Measurements from ENCODE around the gene ARHGAP1. TPM values are rescaled to one million over a fixed set of nuclear protein-coding genes. Genes with fewer than 3 reads are reported as not detected.
A peak's percentile ranks its signal among the peaks of the same experiment; 100 is the strongest.

ARHGAP1 gene
- total and polyA plus RNA-seq, 3 experiments from 2014 or later = 56.8 to 76.1 (median 56.8) TPM

DNA sequence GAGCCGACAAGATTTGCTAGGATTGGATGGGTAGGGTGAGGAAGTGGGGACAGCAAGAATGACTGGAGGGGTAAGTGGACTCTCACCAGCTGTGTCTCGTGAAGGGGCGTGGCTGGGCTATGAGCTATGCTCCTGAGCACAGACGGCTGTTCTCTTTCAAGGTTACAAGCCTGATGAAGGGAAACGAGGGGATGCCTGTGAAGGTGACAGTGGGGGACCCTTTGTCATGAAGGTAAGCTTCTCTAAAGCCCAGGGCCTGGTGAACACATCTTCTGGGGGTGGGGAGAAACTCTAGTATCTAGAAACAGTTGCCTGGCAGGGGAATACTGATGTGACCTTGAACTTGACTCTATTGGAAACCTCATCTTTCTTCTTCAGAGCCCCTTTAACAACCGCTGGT lies 38.5 kb upstream of the ARHGAP1 start:
- Histone ChIP-seq H3K9me3 (ENCODE audit: low read length) (no peaks in the 10 kb centered on the region), H3K4me1 (ENCODE audit: insufficient read depth, low read length) (no peaks in the 10 kb centered on the region), H3K4me3 (ENCODE audit: low read length) (no peak overlapping the region), H3K27ac (ENCODE audit: low read depth, low read length) (no peak overlapping the region), H3K27me3 (ENCODE audit: insufficient read depth, low read length, poor library complexity, severe bottlenecking) (no peaks in the 10 kb centered on the region), H3K36me3 (ENCODE audit: insufficient read depth, low read length) (peaks cover 8% of the 10 kb centered on the region)
- Mint-ChIP-seq H3K9me3 (no peaks in the 10 kb centered on the region), H3K27me3 (no peaks in the 10 kb centered on the region), H3K27ac (no peak overlapping the region), H3K4me1 (no peaks in the 10 kb centered on the region), H3K36me3 (peaks cover 3 to 28% (median 13%) of the 10 kb centered on the region in 3 donors), H3K4me3 (no peak overlapping the region)
- POLR2A ChIA-PET = no interaction called here
- no peak for DNase-seq
- CTCF ChIA-PET = no interaction called here

DNA sequence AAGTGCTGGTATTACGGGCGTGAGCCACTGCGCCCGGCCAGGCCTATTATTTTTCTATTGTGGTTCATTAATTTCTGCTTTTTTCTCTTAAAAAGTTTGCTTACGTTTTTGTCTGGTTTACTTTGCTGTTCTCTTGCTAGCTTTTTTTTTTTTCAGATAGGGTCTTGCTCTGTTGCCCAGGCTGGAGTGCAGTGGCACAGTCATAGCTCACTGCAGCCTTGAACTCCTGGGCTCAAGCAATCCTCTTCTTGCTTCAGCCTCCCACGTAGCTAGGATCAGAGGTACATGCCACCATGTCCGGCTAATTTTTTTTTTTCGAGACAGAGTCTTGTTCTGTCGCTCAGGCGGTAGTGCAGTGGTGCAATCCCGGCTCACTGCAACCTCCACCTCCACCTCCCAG lies 37.3 kb upstream of the ARHGAP1 start:
- peaks cover 0 to 16% (median 3%) of the 10 kb centered on the region in 3 donors for H3K36me3 Mint-ChIP-seq
- Histone ChIP-seq H3K27ac (ENCODE audit: low read depth, low read length) (no peak overlapping the region), H3K36me3 (ENCODE audit: insufficient read depth, low read length) (no peaks in the 10 kb centered on the region), H3K27me3 (ENCODE audit: insufficient read depth, low read length, poor library complexity, severe bottlenecking) (no peaks in the 10 kb centered on the region), H3K9me3 (ENCODE audit: low read length) (no peaks in the 10 kb centered on the region), H3K4me3 (ENCODE audit: low read length) (no peak overlapping the region), H3K4me1 (ENCODE audit: insufficient read depth, low read length) (no peaks in the 10 kb centered on the region)
- H3K27ac Mint-ChIP-seq = no peak overlapping the region
- no peaks in the 10 kb centered on the region for H3K27me3 Mint-ChIP-seq
- DNase-seq = no peak
- ChIA-PET POLR2A (no interaction called here), CTCF (no interaction called here)
- no peak overlapping the region for H3K4me3 Mint-ChIP-seq
- H3K9me3 Mint-ChIP-seq = no peaks in the 10 kb centered on the region
- H3K4me1 Mint-ChIP-seq = no peaks in the 10 kb centered on the region

- DNase-seq = no peak
- H3K9me3 ChIP-seq (ENCODE audit: low read length) = no peaks in the 10 kb centered on the region
- Mint-ChIP-seq H3K27me3 (no peaks in the 10 kb centered on the region), H3K4me3 (no peak overlapping the region), H3K9me3 (no peaks in the 10 kb centered on the region), H3K27ac (no peak overlapping the region), H3K4me1 (no peaks in the 10 kb centered on the region), H3K36me3 (peaks cover 0 to 6% (median 0%) of the 10 kb centered on the region in 3 donors)
- H3K36me3 ChIP-seq (ENCODE audit: insufficient read depth, low read length) = no peaks in the 10 kb centered on the region
- H3K4me3 ChIP-seq (ENCODE audit: low read length) = no peak overlapping the region
- ChIA-PET POLR2A (no interaction called here), CTCF (no interaction called here)
- no peak overlapping the region for H3K27ac ChIP-seq (ENCODE audit: low read depth, low read length)
- H3K4me1 ChIP-seq (ENCODE audit: insufficient read depth, low read length) = no peaks in the 10 kb centered on the region
- no peaks in the 10 kb centered on the region for H3K27me3 ChIP-seq (ENCODE audit: insufficient read depth, low read length, poor library complexity, severe bottlenecking)
Measured at GRCh38 chr11:46736615-46737014, 36.2 kb upstream of the ARHGAP1 start.

DNA sequence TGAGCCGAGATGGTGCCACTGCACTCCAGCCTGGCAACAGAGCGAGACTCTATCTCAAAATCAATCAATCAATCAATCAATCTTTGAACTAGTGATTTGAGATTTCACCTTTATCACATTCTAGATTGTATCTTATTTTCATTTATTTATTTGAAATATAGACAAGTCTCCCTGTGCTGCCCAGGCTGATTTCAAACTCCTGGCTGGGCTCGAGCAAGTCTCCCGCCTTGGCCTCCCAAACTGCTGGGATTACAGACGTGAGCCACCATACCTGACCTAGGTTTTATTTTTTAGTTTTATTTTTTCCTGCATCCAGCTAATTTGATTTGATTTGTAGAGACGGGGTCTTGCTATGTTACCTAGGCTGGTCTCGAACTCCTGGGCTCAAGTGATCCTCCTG lies 35.7 kb upstream of the ARHGAP1 start:
- no peak for DNase-seq

DNA sequence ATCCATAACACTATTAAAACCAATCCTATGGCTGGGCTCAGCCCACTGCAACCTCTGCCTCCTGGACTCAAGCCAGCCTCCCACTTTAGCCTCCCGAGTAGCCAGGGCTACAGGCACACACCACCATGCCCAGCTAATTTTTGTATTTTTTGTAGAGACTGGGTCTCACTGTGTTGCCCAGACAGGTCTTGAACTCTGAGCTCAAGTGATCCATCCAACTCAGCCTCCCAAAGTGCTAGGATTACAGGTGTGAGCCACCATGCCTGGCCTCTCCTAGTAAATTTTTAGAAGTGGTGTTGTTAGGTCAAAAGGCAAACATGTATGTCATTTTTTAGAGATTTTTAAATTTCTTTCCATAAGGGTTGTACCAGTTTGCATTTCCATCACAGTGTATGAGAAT lies 32.8 kb upstream of the ARHGAP1 start:
- Mint-ChIP-seq H3K4me1 (no peaks in the 10 kb centered on the region), H3K4me3 (no peak overlapping the region), H3K27me3 (no peaks in the 10 kb centered on the region), H3K9me3 (no peaks in the 10 kb centered on the region), H3K36me3 (no peaks in the 10 kb centered on the region), H3K27ac (peak overlapping the region in 1 of 8 donors; percentile 32)
- ChIA-PET CTCF (no interaction called here), POLR2A (no interaction called here)
- H3K4me1 ChIP-seq (ENCODE audit: insufficient read depth, low read length) = no peaks in the 10 kb centered on the region
- no peak for DNase-seq
- no peak overlapping the region for H3K4me3 ChIP-seq (ENCODE audit: low read length)
- H3K36me3 ChIP-seq (ENCODE audit: insufficient read depth, low read length) = no peaks in the 10 kb centered on the region
- no peaks in the 10 kb centered on the region for H3K9me3 ChIP-seq (ENCODE audit: low read length)
- no peak overlapping the region for H3K27ac ChIP-seq (ENCODE audit: low read depth, low read length)
- no peaks in the 10 kb centered on the region for H3K27me3 ChIP-seq (ENCODE audit: insufficient read depth, low read length, poor library complexity, severe bottlenecking)

More for the DNA sequence above, 35.7 kb upstream of the ARHGAP1 start:
- H3K36me3 ChIP-seq (ENCODE audit: insufficient read depth, low read length) = no peaks in the 10 kb centered on the region
- H3K4me3 Mint-ChIP-seq = no peak overlapping the region
- H3K27ac ChIP-seq (ENCODE audit: low read depth, low read length) = no peak overlapping the region
- no peaks in the 10 kb centered on the region for H3K4me1 ChIP-seq (ENCODE audit: insufficient read depth, low read length)
- no peaks in the 10 kb centered on the region for H3K4me1 Mint-ChIP-seq
- no peaks in the 10 kb centered on the region for H3K9me3 ChIP-seq (ENCODE audit: low read length)
- ChIA-PET POLR2A (no interaction called here), CTCF (no interaction called here)
- no peaks in the 10 kb centered on the region for H3K27me3 ChIP-seq (ENCODE audit: insufficient read depth, low read length, poor library complexity, severe bottlenecking)
- H3K27me3 Mint-ChIP-seq = no peaks in the 10 kb centered on the region
- peaks cover 0 to under 1% (median 0%) of the 10 kb centered on the region in 3 donors for H3K36me3 Mint-ChIP-seq
- H3K9me3 Mint-ChIP-seq = no peaks in the 10 kb centered on the region
- H3K4me3 ChIP-seq (ENCODE audit: low read length) = no peak overlapping the region
- H3K27ac Mint-ChIP-seq = no peak overlapping the region

DNA sequence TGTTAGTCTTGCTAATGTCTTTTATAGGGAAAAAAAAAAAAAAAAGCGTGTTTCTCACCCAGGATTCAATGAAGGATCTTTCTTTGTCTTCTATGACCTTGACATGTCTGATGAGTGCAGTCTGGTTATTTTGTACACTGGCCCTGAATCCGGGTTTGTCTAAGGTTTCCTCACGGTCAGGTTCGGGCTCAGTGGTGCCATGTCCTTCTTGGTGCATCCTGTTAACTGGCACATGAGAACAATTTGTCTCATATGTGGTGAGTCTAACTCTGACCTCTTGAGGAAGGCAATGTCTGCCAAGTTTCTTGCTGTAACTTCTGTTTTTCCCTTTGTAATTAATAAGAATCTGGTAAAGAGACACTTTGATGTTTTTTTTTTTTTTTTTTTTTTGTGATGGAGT lies 31.1 kb upstream of the ARHGAP1 start:
- no peak overlapping the region for H3K27ac ChIP-seq (ENCODE audit: low read depth, low read length)
- no peak for DNase-seq
- ChIA-PET POLR2A (no interaction called here), CTCF (no interaction called here)
- Mint-ChIP-seq H3K27me3 (no peaks in the 10 kb centered on the region), H3K4me1 (no peaks in the 10 kb centered on the region), H3K27ac (no peak overlapping the region), H3K4me3 (no peak overlapping the region), H3K9me3 (no peaks in the 10 kb centered on the region), H3K36me3 (no peaks in the 10 kb centered on the region)
- H3K4me1 ChIP-seq (ENCODE audit: insufficient read depth, low read length) = no peaks in the 10 kb centered on the region
- H3K27me3 ChIP-seq (ENCODE audit: insufficient read depth, low read length, poor library complexity, severe bottlenecking) = no peaks in the 10 kb centered on the region
- no peaks in the 10 kb centered on the region for H3K9me3 ChIP-seq (ENCODE audit: low read length)
- H3K36me3 ChIP-seq (ENCODE audit: insufficient read depth, low read length) = no peaks in the 10 kb centered on the region
- no peak overlapping the region for H3K4me3 ChIP-seq (ENCODE audit: low read length)

- no peak overlapping the region for H3K4me3 Mint-ChIP-seq
- no peaks in the 10 kb centered on the region for H3K9me3 ChIP-seq (ENCODE audit: low read length)
- no peak overlapping the region for H3K4me3 ChIP-seq (ENCODE audit: low read length)
- H3K27ac ChIP-seq (ENCODE audit: low read depth, low read length) = no peak overlapping the region
- H3K27me3 Mint-ChIP-seq = no peaks in the 10 kb centered on the region
- H3K4me1 Mint-ChIP-seq = no peaks in the 10 kb centered on the region
- H3K9me3 Mint-ChIP-seq = no peaks in the 10 kb centered on the region
- H3K36me3 Mint-ChIP-seq = no peaks in the 10 kb centered on the region
- no peaks in the 10 kb centered on the region for H3K4me1 ChIP-seq (ENCODE audit: insufficient read depth, low read length)
- DNase-seq = no peak
- CTCF ChIA-PET = no interaction called here
- POLR2A ChIA-PET = no interaction called here
- no peak overlapping the region for H3K27ac Mint-ChIP-seq
- no peaks in the 10 kb centered on the region for H3K27me3 ChIP-seq (ENCODE audit: insufficient read depth, low read length, poor library complexity, severe bottlenecking)
- H3K36me3 ChIP-seq (ENCODE audit: insufficient read depth, low read length) = no peaks in the 10 kb centered on the region
Measured at GRCh38 chr11:46729110-46730027, 28.9 kb upstream of the ARHGAP1 start.

DNA sequence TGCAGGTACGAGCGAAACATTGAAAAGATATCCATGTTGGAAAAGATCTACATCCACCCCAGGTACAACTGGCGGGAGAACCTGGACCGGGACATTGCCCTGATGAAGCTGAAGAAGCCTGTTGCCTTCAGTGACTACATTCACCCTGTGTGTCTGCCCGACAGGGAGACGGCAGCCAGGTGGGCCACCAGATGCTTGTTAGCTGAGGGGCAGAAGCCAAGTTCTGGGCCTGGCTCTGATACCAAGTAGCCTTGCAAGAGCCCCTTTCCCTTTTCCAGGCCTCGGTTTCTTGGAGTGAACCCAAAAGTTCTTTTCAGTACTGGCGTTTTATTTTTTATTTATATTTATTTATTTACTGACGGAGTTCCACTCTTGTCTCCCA lies 28.2 kb upstream of the ARHGAP1 start:
- Mint-ChIP-seq H3K9me3 (no peaks in the 10 kb centered on the region), H3K4me3 (no peak overlapping the region), H3K4me1 (no peaks in the 10 kb centered on the region), H3K27me3 (no peaks in the 10 kb centered on the region), H3K27ac (no peak overlapping the region), H3K36me3 (no peaks in the 10 kb centered on the region)
- Histone ChIP-seq H3K4me3 (ENCODE audit: low read length) (no peak overlapping the region), H3K36me3 (ENCODE audit: insufficient read depth, low read length) (no peaks in the 10 kb centered on the region), H3K4me1 (ENCODE audit: insufficient read depth, low read length) (no peaks in the 10 kb centered on the region), H3K27me3 (ENCODE audit: insufficient read depth, low read length, poor library complexity, severe bottlenecking) (no peaks in the 10 kb centered on the region), H3K9me3 (ENCODE audit: low read length) (no peaks in the 10 kb centered on the region), H3K27ac (ENCODE audit: low read depth, low read length) (no peak overlapping the region)
- ChIA-PET CTCF (interaction anchor here (1.5 kb wide), 1 partner anchor 28 kb away, joined by 3 read pairs; the partner anchor contains the start of genes ARHGAP1 and ZNF408), POLR2A (no interaction called here)
- no peak for DNase-seq

All from CD8-positive, alpha-beta memory T cell (primary cell).